Gastroesophageal sphincter (tissue), 3 donors: Measurements from ENCODE around the gene LILRA1.

Experiments used
- CTCF ChIP-seq, 4 experiments: fragments of 200-600 bp in 2 of 4; fragments of 450-650 bp in 2 of 4; sonication (generic) in 1 of 4; IDR thresholded peaks; one replicate each; pipeline ENCODE4 v1.5.1; 2017 to 2019; ENCODE audit warnings: antibody characterized with exemption in 4 of 4, mild to moderate bottlenecking in 2 of 4, moderate library complexity in 2 of 4
- POLR2A ChIP-seq, 2 donors: fragments of 450-650 bp; IDR thresholded peaks; one replicate each; pipeline ENCODE4 v1.6.1; 2017; ENCODE audit warnings: antibody characterized with exemption in 2 of 2, mild to moderate bottlenecking in 2 of 2, moderate library complexity in 1 of 2

- TF ChIP-seq POLR2A (IDR thresholded peaks at IDR 0.05) (no peak), CTCF (IDR thresholded peaks at IDR 0.05) (no peak)
Measured at GRCh38 chr19:54638683-54639082, 45.3 kb downstream of the LILRA1 start.
